Right ventricle myocardium inferior (tissue), 1 donor: ENCODE measurements around the gene SLC16A10. TPM values are rescaled to one million over a fixed set of nuclear protein-coding genes. Genes with fewer than 3 reads are reported as not detected.
A peak's percentile ranks its signal among the peaks of the same experiment; 100 is the strongest.
"Not testable (repeated sequence)": the region's sequence is repeated elsewhere in the genome, so short reads cannot be mapped to it uniquely, and the experiment has no call there.

Source experiments
- ATAC-seq: fragments of 200-7000 bp; cut with Tn5 transposase; one replicate; pipeline ENCODE4 v1.9.1; 2020; ENCODE audit warnings: mild to moderate bottlenecking, moderate library complexity
- DNase-seq: peaks from one replicate; pipeline ENCODE4 v3.0.0; 2021; ENCODE audit errors: missing footprints
- intact Hi-C: fragments of 100-400 bp; cut with DNase I; formaldehyde crosslinking; loops from one replicate; pipeline ENCODE4 v1.11.0; 2022
- total RNA-seq: library from RNA; stranded (reverse); fragmentation: NEBNext Ultra II Directional; extraction: Animal tissue kit (Norgen Biotek cat#: 25700); gene quantifications from one replicate; pipeline ENCODE4 v1.2.1, GENCODE V29; 2021
- donor health status: DM: no; HTN: yes; CAD: no; lungs with severe emphysema.

SLC16A10 gene
- total RNA-seq, 1 donor from 2014 or later, result 12.1 TPM

DNA sequence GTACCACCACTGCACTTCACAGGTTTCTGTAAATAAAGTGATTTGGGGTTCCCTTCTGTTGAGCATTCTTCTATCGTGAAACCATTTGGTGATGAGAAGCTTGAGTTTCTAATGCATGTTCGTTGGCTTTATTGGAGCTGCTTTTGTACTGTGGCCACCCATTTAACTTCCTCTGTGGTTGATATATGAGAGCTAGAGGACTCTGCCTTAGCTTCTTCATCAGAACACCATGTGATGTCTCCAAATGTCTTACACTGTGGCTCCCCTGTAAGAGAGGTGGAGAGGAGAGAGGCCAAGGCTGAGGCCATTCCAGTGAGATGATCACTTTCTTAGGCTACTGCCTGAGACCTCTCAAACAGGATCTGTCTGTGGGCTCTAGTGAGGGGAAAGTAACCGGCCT, 114.5 kb downstream of the SLC16A10 start:
- intact Hi-C loops, result loop anchor here (5.0 kb wide), 1 partner anchor 89 kb away; no protein-coding TSS in a partner anchor
- DNase-seq, result no peak

DNA sequence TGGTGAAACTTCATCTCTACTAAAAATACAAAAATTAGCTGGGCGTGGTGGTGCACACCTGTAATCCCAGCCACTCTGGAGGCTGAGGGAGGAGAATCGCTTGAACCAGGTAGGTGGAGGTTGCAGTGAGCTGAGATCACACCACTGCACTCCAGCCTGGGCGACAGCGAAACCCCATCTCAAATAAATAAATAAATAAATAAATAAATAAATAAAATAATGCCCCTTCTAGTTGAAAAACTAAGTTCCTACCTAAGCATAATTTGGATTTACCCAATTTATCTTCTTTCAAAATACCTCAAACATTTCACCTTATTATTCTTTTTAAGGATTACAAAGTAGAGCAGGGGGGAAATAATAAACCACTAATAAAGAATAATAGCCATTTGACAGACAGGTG, 116.2 kb downstream of the SLC16A10 start:
- intact Hi-C loops, result loop anchor here (5.0 kb wide), 1 partner anchor 91 kb away; no protein-coding TSS in a partner anchor
- DNase-seq, ATAC-seq: not testable (repeated sequence)

More for the DNA sequence above, 114.5 kb downstream of the SLC16A10 start:
- no peak for ATAC-seq

DNA sequence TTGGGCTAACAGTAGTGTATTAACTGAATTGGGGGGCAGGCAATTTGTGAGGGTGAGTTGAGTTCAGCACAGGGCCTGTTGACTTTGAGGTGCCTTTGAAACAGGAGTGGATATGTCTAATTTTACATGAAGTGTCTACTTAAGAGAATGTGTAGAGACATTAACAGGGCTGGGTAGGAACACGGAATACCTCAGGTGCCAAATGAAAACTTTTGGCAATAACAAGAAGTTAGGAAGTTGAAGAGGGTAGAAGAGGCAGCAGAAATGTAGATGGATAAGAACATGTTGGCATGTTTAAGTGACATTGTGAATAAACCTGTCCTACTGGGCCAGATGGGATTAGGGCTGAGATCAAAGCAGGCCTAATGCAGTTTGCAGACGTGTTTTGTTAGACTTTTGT, 117.0 kb downstream of the SLC16A10 start:
- DNase-seq (no peak), ATAC-seq (peak; percentile 73)
- intact Hi-C loops, result loop anchor here (5.0 kb wide), 1 partner anchor 92 kb away; no protein-coding TSS in a partner anchor

DNA sequence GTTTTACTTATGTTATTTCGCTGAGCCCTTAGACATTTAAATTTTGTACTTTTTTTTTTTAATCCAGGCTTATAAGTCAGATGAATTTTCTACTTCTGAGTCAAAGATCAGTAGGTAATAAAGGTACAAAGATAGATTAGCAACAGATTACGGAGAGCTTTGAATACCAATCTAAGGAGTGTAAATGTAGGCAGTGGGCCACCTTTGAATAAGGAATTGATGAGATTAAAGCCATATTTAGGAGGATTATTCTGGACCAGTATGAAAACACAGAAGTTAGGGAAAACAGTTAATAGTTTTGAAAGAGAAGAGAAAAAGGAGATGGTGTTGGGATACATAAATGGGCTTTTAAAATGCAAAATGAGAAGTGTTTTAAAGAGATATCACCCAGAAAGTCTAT, 117.6 kb downstream of the SLC16A10 start:
- intact Hi-C loops, result loop anchor here (5.0 kb wide), 1 partner anchor 93 kb away; no protein-coding TSS in a partner anchor
- DNase-seq (no peak), ATAC-seq (no peak)

DNA sequence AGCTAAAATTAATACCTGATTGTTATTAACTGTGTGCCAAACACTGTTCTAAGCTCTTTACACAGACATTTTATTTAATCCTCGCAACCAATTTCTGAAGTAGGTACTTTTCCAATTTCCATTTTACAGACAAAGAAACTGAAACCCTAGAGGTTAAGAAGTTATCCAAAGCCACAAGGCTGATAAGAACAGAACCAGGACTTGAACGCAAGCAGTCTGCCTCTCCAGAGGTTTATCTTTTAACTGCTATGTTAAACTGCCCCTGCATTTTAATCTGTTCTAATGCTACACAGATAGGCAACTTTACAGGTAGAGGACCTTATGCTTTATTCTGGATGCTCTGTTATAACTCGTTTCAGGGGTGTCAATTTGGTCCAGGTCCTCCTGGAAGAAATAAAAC, 118.2 kb downstream of the SLC16A10 start:
- DNase-seq (no peak), ATAC-seq (no peak)
- intact Hi-C loops, result no loop called here

DNA sequence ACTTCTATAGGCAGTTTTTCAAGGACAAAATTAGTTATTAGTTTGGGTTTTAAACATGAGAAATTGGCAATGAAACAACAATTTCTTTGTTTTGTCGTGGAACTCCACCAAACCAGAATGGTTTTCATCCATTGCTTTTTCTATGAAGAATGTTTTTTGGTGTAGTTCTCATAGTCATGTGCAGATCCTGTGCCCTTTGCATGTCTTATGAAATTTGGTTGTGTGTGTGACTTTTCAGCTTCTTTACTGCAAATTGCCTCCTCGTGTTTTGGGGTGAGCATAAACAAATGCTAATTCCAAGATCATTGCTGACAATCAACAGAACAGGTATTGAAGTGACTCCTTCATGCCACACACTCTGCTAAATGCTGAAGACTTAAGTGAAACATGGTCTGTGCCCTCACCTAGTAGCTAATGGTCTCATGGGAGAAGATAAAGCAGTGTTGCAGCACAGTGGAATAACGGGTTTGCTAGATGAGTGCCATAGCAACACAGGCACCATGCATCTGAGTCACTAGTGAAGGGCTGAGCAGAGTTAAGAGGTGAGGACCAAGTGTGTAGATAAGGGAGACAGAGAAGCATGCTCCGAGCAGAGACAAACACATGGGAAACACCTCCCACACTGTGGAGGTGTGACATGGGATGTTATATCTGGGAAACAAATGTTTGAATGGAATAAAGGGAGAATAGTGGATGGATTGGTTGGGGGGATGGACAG, 120.0 kb downstream of the SLC16A10 start:
- intact Hi-C loops, result no loop called here
- ATAC-seq (peak; percentile 35), DNase-seq (no peak)

DNA sequence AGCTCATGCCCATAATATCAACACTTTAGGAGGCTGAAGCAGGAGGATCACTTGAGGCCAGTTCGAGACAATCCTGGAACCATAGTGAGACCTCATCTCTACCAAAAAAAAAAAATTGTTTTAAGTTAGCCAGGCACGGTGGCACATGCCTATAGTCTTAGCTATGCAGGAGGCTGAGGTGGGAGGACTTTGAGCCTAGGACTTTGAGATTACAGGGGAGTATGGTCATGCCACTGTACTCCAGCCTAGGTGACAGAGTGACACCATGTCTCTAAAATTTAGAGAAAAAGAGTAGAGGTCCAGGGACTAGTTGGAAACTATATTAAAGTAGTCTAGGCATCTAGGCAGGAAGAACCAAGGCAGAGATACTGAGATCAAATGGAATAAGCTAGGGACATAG, 121.6 kb downstream of the SLC16A10 start:
- DNase-seq (no peak), ATAC-seq (no peak)
- intact Hi-C loops, result no loop called here

DNA sequence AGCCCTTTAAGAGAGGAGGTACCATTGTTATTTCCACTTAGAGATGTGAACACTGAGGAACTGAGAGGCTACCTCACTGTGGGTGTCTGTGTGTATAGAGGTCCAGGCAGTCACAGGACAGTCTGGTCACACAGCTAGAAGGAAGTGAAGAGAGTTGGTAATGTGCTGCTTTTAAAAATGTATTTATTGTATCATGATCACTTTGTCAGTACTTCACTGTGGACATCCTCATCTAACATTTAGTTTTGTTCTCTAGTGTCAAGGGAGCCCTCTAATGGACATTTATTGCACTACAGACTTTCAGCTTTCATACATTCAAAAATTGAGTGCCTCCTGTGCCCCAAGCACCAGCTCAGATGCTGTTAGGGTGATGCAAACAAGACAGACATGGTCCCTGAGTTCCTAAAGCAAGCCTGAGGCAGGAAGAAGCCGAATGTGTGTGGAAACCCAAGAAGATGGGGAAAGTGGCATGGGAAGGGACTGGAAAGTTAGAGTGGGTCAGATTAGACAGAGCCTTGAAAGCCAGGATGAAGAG, 123.0 kb downstream of the SLC16A10 start:
- DNase-seq (no peak), ATAC-seq (no peak)
- intact Hi-C loops, result loop anchor here (2.0 to 10.0 kb wide), 4 partner anchors 153 to 685 kb away; no protein-coding TSS in a partner anchor

DNA sequence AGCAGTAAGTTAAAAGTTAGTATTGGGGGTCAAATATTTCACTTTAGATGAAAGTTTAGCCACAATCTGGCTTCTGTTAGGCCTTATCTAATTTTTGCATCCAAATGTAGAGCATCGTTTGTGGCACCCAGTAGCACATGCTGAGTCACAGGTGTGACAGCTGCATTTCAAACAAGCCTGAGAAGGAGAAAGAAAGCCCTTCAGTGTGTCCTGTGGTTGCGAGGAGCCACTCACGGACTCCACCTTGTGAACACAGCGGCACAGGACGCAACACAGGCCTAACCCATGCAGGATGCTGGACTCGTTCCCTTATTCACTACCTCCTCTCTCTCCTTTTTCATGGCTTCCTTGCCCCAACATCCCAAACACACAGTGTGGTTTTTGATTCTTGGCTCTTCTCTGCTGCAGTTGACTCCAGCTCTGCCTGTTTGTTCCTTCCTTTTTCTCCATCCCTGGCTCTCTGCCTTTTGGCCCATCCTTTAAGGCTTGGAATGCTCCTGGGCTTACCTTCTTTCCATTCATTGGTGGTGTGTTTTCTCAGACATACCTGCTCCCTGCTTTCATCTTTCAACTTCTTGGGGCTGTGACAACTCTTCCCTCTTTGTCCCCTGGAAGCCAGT, 124.2 kb downstream of the SLC16A10 start:
- DNase-seq (no peak), ATAC-seq (no peak)
- intact Hi-C loops, result loop anchor here (2.0 to 10.0 kb wide), 4 partner anchors 155 to 687 kb away; no protein-coding TSS in a partner anchor

DNA sequence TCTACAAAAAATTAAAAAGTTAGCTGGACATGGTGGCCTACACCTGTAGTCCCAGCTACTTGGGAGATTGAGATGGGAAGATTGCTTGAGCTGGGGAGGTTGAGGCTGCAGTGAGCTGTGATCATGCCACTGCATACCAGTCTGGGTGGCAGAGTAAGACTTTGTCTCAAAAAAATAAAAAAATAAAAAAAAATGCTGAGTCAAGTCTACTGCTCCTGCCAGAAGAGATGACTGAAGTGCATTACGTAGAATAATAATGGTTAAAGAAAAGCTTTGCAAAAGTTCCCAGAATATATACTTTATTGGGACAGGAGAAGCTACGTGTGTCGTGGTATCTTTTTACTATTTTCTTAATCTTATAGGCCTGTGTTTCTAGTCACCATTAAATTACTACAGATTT, 125.3 kb downstream of the SLC16A10 start:
- DNase-seq, result no peak
- ATAC-seq, result no peak
- intact Hi-C loops, result loop anchor here (5.0 to 10.0 kb wide), 2 partner anchors 180 to 688 kb away; no protein-coding TSS in a partner anchor

DNA sequence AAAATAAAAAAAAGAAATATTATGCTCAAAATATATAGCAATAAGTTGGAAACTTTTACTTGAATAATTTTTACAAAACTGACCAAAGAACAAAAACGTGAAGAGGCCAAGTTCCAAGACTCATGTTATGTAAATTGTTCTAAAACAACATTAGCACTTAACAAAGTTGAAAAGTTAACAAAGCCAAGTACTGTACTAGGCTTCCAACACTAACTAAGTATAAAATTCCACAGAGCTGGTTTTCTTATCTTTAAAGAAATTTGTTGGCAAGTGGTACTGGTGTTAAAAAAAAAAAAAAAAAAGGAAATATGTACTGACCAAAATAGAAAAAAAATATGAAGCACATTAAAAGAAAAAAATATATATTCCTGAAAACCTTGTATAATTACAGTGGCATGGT, 127.8 kb downstream of the SLC16A10 start:
- intact Hi-C loops, result loop anchor here (10.0 kb wide), 1 partner anchor 690 kb away; no protein-coding TSS in a partner anchor
- DNase-seq (no peak), ATAC-seq (no peak)

DNA sequence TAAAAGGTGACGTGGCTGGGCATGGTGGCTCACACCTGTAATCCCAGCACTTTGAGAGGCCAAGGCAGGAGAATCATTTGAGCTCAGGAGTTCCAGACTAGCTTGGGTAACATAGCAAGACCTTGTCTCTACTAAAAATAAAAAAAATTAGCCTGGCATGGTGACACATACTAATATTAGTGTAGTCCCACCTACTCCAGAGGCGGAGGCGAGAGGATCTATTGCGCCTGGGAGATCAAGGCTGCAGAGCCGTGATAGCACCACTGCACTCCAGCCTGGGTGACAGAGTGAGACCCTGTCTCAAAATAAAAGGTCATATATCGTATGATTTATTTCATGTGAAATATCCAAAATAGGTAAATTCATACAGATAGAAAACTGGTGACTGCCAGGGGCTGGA, 132.5 kb downstream of the SLC16A10 start:
- intact Hi-C loops, result loop anchor here (10.0 kb wide), 1 partner anchor 695 kb away; no protein-coding TSS in a partner anchor
- ATAC-seq, result peak; percentile 45
- DNase-seq, result no peak

DNA sequence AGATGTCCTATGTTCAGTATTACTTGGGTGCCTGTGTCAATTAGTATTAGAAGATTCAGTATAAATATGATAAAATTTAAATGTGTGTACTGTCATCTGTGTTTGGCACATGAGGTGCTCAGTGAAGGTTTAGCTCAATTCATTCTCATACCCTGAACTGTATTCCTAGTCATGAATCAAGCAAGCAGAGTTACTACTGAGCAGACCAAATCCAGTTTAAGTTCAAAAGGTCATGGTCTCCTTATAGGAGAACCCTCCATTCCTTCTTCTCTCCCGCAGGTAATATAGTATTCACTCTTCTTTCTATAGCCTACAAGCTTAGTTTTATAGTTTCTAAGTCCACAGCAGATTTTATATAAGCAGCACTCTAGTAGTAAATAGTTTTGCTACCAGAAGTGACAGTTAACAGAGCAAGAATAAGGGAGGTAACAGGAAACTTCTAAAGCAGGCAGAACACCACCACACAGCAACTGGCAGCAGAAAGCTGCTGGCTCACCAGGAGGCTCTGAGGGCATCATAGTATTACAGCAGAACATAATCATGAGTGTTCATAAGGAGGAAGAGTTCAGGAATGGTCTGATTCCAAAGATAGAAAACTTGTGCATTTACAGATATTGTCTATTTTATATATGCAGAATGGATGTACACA, 133.2 kb downstream of the SLC16A10 start:
- no peak for DNase-seq
- intact Hi-C loops, result no loop called here
- peak; percentile 49 for ATAC-seq

DNA sequence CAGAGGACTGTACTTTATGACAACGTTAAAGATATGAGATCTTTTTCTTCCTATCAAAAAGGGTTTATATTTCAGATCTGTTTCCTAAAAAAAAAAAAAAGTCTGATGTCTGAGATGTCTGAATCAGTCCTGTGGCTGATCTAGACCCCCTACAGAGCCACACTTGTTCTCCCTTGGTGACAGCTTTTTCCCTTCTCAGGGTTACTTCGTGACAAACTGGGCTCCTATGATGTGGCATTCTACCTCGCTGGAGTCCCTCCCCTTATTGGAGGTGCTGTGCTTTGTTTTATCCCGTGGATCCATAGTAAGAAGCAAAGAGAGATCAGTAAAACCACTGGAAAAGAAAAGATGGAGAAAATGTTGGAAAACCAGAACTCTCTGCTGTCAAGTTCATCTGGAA, 134.5 kb downstream of the SLC16A10 start:
- intact Hi-C loops, result no loop called here
- DNase-seq (no peak), ATAC-seq (no peak)

DNA sequence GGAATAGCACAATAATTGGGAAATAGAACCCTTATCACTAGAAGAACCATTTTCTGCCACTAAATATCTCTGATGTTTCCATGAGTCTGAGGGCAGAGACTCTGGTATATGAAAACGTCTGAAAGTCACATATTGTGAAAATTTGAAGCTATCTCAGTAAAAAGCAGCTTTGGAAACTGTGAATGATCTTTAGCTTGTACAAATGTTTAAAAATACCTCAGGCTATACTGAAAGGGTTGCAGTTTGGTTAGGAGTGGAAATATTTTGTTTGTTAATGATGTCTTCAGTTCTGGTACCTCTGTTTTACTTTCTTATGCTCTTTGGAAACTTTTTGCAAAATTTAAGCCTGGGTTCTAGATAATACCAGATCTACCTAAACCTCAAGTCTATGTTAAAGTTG, 135.0 kb downstream of the SLC16A10 start:
- ATAC-seq, result no peak
- intact Hi-C loops, result no loop called here
- no peak for DNase-seq

DNA sequence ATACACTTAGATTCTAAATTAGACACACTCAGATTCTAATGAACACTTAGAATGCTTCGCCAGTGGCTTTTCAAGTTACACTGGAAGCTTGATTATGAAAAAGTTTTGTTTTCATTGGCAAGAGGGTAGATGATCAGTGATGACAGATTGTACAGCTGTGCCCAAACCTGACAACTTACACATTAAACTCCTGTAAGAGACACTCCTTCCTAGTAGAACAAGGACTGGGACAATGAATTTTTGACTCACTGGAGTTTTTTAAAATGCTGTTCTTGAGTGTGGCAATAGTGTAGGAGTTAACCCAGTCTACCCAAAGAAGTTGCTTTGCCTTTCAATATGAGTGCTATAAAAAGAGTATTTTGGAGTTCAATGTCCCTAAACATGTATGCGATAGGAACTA, 140.8 kb downstream of the SLC16A10 start:
- DNase-seq (no peak), ATAC-seq (no peak)
- intact Hi-C loops, result no loop called here

DNA sequence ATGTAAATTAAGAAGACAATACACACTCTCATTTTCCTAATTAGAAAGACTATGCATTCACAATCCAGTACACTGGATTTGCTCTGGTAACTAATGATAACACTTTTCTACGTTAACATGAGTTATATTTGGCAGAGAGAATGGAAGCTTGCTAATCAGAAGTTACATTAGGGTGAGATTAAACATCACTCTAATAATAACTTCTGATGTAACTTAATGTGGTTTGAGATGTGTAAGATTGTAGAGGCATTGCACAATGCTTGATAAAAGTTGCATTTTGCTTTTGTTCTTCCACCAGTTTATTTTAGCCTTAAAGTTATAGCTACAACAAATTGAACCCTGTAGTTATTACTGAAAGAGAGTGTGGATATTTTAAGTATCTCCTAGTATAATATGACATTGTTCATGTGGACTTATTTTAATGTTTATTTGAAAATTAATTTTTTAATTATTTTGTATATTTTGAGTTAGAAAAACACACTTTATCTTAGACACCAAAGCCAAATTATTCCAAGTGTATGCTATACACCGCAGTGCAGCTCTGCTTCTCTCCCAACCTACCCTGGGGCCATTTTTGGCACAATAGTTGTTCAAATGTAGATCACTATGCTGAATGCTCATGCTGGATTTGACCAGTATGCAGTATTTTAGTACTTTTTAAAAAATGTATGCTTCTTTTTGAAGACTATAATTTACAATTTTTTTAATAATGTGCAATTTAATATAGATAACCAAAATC, 143.2 kb downstream of the SLC16A10 start:
- DNase-seq (no peak), ATAC-seq (peak; percentile 66)
- intact Hi-C loops, result no loop called here

DNA sequence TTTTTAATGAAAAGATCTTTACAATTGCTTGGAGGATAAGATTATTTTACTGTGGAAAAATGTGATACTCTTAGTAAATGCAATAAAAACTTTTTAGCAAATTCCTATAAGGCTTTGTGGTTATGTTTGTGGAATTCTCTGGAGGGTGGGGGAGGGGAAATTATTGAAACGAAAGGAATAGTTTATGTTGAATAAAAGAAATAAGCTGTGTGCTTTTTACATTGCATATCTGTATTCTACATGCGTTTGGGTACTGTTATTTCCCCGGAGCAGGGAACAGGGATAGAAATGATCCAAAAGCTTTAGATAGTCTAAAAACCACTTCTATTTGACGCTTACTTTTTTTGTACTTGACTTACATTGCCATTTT, 143.8 kb downstream of the SLC16A10 start:
- intact Hi-C loops, result no loop called here
- ATAC-seq (no peak), DNase-seq (no peak)

DNA sequence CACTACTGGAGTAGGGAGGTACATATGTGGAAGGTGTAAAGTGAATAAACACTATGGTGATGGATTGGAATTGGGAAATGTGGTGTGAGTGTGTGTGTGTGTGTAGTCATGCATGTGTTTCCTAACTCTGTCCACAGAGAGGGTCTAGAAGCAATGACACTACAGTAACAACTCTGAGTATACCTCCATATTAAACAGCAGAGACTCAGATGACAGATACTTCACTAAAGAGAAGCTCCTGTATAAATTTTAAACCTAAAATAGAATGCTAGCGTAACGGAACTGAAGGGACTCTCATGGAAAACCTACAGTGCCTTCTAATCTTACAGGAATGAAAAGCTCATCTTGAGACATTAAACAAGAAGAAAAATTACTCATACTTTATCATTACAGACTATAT, 150.5 kb downstream of the SLC16A10 start:
- no peak for DNase-seq
- ATAC-seq, result no peak
- intact Hi-C loops, result no loop called here
